HepG2 (cell line): Measurements from ENCODE around the gene EDAR. TPM values are rescaled to one million over a fixed set of nuclear protein-coding genes. Genes with fewer than 3 reads are reported as not detected.

Experiments
- ARID3A ChIP-seq: IDR thresholded peaks from 2 replicates; pipeline ENCODE4 v1.6.1; 2012; ENCODE audit warnings: low read depth, low read length, improper control_type of control experiment
- FOXC1 ChIP-seq: sonication (generic); formaldehyde crosslinking; IDR thresholded peaks from 2 replicates; pipeline ENCODE4 v1.8.0; 2022; ENCODE audit warnings: mild to moderate bottlenecking, missing genetic modification reagents, borderline replicate concordance
- GTF3A ChIP-seq: sonication (generic); formaldehyde crosslinking; conservative IDR thresholded peaks from 2 replicates; pipeline ENCODE4 v1.4.0; 2020; ENCODE audit warnings: mild to moderate bottlenecking, missing genetic modification reagents
- GZF1 ChIP-seq: sonication (generic); formaldehyde crosslinking; IDR thresholded peaks from 2 replicates; pipeline ENCODE4 v1.5.1; 2020; ENCODE audit warnings: mild to moderate bottlenecking, missing genetic modification reagents
- HMGXB4 ChIP-seq, 2 experiments: sonication (generic) in 1 of 2; formaldehyde crosslinking in 1 of 2; IDR thresholded peaks; 2 replicates each; pipeline versions ENCODE4 v1.4.0 to v1.6.1; 2018 to 2020; ENCODE audit warnings: missing genetic modification reagents in 2 of 2, borderline replicate concordance in 1 of 2, low read depth in 1 of 2, mild to moderate bottlenecking in 1 of 2, missing biosample characterization in 1 of 2
- NPAS2 ChIP-seq: sonication (generic); formaldehyde crosslinking; IDR thresholded peaks from 2 replicates; pipeline ENCODE4 v1.8.0; 2022; ENCODE audit warnings: mild to moderate bottlenecking, missing genetic modification reagents, borderline replicate concordance
- PITX1 ChIP-seq: sonication (generic); formaldehyde crosslinking; IDR thresholded peaks from 2 replicates; pipeline ENCODE4 v1.5.1; 2020; ENCODE audit warnings: mild to moderate bottlenecking, missing genetic modification reagents
- RFX1 ChIP-seq: fragments of 450-650 bp; IDR thresholded peaks from 2 replicates; pipeline ENCODE4 v1.6.1; 2017
- RFX3 ChIP-seq: IDR thresholded peaks from 2 replicates; pipeline ENCODE4 v1.6.1; 2016; ENCODE audit warnings: missing biosample characterization, missing genetic modification reagents
- RFX5 ChIP-seq: IDR thresholded peaks from 2 replicates; pipeline ENCODE4 v1.6.1; 2011; ENCODE audit warnings: low read depth, low read length, improper control_type of control experiment
- RNF2 ChIP-seq: fragments of 450-650 bp; conservative IDR thresholded peaks from 2 replicates; pipeline ENCODE4 v1.6.1; 2016; ENCODE audit warnings: low read depth
- SCMH1 ChIP-seq: sonication (generic); formaldehyde crosslinking; IDR thresholded peaks from 2 replicates; pipeline ENCODE4 v1.9.0; 2021; ENCODE audit warnings: missing genetic modification reagents, mild to moderate bottlenecking, borderline replicate concordance
- STAG1 ChIP-seq: sonication (generic); formaldehyde crosslinking; IDR thresholded peaks from 2 replicates; pipeline ENCODE4 v1.4.0; 2020; ENCODE audit warnings: missing genetic modification reagents
- TERF1 ChIP-seq: sonication (generic); formaldehyde crosslinking; IDR thresholded peaks from 2 replicates; pipeline ENCODE4 v1.8.0; 2022; ENCODE audit warnings: mild to moderate bottlenecking, missing genetic modification reagents, moderate library complexity
- TFDP2 ChIP-seq: sonication (generic); formaldehyde crosslinking; IDR thresholded peaks from 2 replicates; pipeline ENCODE4 v1.4.0; 2020; ENCODE audit warnings: missing genetic modification reagents
- YY1 ChIP-seq: IDR thresholded peaks from 2 replicates; pipeline ENCODE4 v1.6.1; 2011; ENCODE audit warnings: low read length, low read depth, moderate library complexity, mild to moderate bottlenecking; ENCODE audit not compliant: insufficient read depth, insufficient replicate concordance
- ZFX ChIP-seq: sonication (generic); formaldehyde crosslinking; IDR thresholded peaks from 2 replicates; pipeline ENCODE4 v1.4.0; 2020; ENCODE audit warnings: mild to moderate bottlenecking, low read depth, missing genetic modification reagents, moderate library complexity
- ZMYM3 ChIP-seq: sonication (generic); formaldehyde crosslinking; IDR thresholded peaks from 2 replicates; pipeline ENCODE4 v1.5.1; 2020; ENCODE audit warnings: mild to moderate bottlenecking, missing genetic modification reagents
- ZMYM4 ChIP-seq: sonication (generic); formaldehyde crosslinking; IDR thresholded peaks from 2 replicates; pipeline ENCODE4 v1.8.1; 2023; ENCODE audit warnings: mild to moderate bottlenecking, missing genetic modification reagents
- ZNF296 ChIP-seq: sonication (generic); formaldehyde crosslinking; conservative IDR thresholded peaks from 2 replicates; pipeline ENCODE4 v1.5.0; 2020; ENCODE audit warnings: mild to moderate bottlenecking, missing genetic modification reagents
- ZNF350 ChIP-seq: sonication (generic); formaldehyde crosslinking; IDR thresholded peaks from 2 replicates; pipeline ENCODE4 v1.4.0; 2020; ENCODE audit warnings: mild to moderate bottlenecking, low read depth, missing genetic modification reagents, borderline replicate concordance
- ZNF501 ChIP-seq: sonication (generic); formaldehyde crosslinking; IDR thresholded peaks from 2 replicates; pipeline ENCODE4 v1.5.1; 2020; ENCODE audit warnings: mild to moderate bottlenecking, moderate library complexity, missing genetic modification reagents
- ZNF556 ChIP-seq: sonication (generic); formaldehyde crosslinking; IDR thresholded peaks from 2 replicates; pipeline ENCODE4 v1.4.0; 2020; ENCODE audit warnings: mild to moderate bottlenecking, missing genetic modification reagents, borderline replicate concordance
- ZNF724P ChIP-seq: sonication (generic); formaldehyde crosslinking; IDR thresholded peaks from 2 replicates; pipeline ENCODE4 v1.8.0; 2022; ENCODE audit warnings: missing genetic modification reagents, borderline replicate concordance
- polyA plus RNA-seq, 8 experiments: library from polyadenylated mRNA; depleted of rRNA in 3 of 8; stranded (reverse) in 7 of 8; unstranded in 1 of 8; fragments of >200 nt; fragmentation: Illumina TruSeq in 4 of 8; extraction: Trizol in 4 of 8; gene quantifications; 2 replicates each; pipeline versions ENCODE4 v1.2.1 to v1.2.3, GENCODE V29; 2011 to 2016; ENCODE audit warnings: low read depth in 4 of 8, missing spikeins in 1 of 8, mixed read lengths in 1 of 8; ENCODE audit not compliant: insufficient read depth in 1 of 8
- total RNA-seq, 5 experiments: library from RNA; depleted of rRNA; stranded (reverse); fragments of >200 nt; fragmentation: Illumina TruSeq; extraction: Trizol; gene quantifications; 2 replicates each; pipeline ENCODE4 v1.2.3, GENCODE V29; 2016; ENCODE audit warnings: low read depth in 1 of 5

EDAR gene
- total and polyA plus RNA-seq, 2 of the 13 experiments (the other 11 are each of a cell fraction or from before 2014, with no cell fraction given), result not detected

- TF ChIP-seq TERF1 (CRISPR knock-in tag), result no peak
- no peak for TF ChIP-seq RFX3
- peak; percentile 66; the same call in 1 of the 2 replicates for TF ChIP-seq PITX1 (CRISPR knock-in tag)
- TF ChIP-seq FOXC1 (CRISPR knock-in tag), result 0 out of 2 replicates have a peak, but pooled peaks have one; percentile 56
- no peak for TF ChIP-seq RFX1
- TF ChIP-seq RFX5, result no peak
- peak; percentile 18 for TF ChIP-seq YY1
- 0 out of 2 replicates have a peak, but pooled peaks have one; percentile 55 for TF ChIP-seq ZNF501 (CRISPR knock-in tag)
- TF ChIP-seq ZNF296, result no peak
- no peak for TF ChIP-seq GTF3A (CRISPR knock-in tag)
- peak; percentile 35; the same call in 1 of the 2 replicates for TF ChIP-seq ZMYM3 (CRISPR knock-in tag)
- no peak for TF ChIP-seq SCMH1 (CRISPR knock-in tag)
- TF ChIP-seq ZFX, result peak; percentile 34; the same call in 1 of the 2 replicates
- no peak for TF ChIP-seq ZNF556 (CRISPR knock-in tag)
- TF ChIP-seq TFDP2 (CRISPR knock-in tag), result no peak
- 0 out of 4 replicates have a peak, but pooled peaks have one; percentile 19 to 33 for TF ChIP-seq HMGXB4 (CRISPR knock-in tag; IDR thresholded peaks at IDR 0.05; ENCODE audit: borderline replicate concordance in 1 of 2, low read depth in 1 of 2)
- peak; percentile 61; the same call in 1 of the 2 replicates for TF ChIP-seq ARID3A
- peak; percentile 44; the same call in 1 of the 2 replicates for TF ChIP-seq ZNF350 (CRISPR knock-in tag)
- 0 out of 2 replicates have a peak, but pooled peaks have one; percentile 78 for TF ChIP-seq GZF1 (CRISPR knock-in tag)
- peak; percentile 49; the same call in 1 of the 2 replicates for TF ChIP-seq ZMYM4
- TF ChIP-seq NPAS2, result no peak
- TF ChIP-seq RNF2, result 0 out of 2 replicates have a peak, but pooled peaks have one; percentile 27
- peak; percentile 38 for TF ChIP-seq STAG1 (CRISPR knock-in tag)
- no peak for TF ChIP-seq ZNF724P (CRISPR knock-in tag)
Measured at GRCh38 chr2:108944601-108945331, 44.3 kb downstream of the EDAR start (continued).
